Trophoblast cell (in vitro differentiated cells and primary cell): ENCODE data around the gene DLG2.

Experiments
- DNase-seq, 2 donors: peaks; one replicate each; pipeline ENCODE4 v3.0.0-alpha.2; 2016
- H2AFZ ChIP-seq: 2 replicates; pipeline ENCODE4 v1.6.1; 2013; ENCODE audit warnings: low read length, moderate library complexity, mild to moderate bottlenecking; ENCODE audit not compliant: insufficient read depth, poor library complexity
- H2AK5ac ChIP-seq: 2 replicates; pipeline ENCODE4 v1.6.1; 2013; ENCODE audit warnings: mild to moderate bottlenecking, low read length
- H2BK120ac ChIP-seq: 2 replicates; pipeline ENCODE4 v1.6.1; 2013; ENCODE audit warnings: low read length, mild to moderate bottlenecking, moderate library complexity; ENCODE audit not compliant: insufficient read depth, poor library complexity
- H2BK12ac ChIP-seq: 2 replicates; pipeline ENCODE4 v1.6.1; 2013; ENCODE audit warnings: mild to moderate bottlenecking, low read length, moderate library complexity
- H2BK5ac ChIP-seq: 2 replicates; pipeline ENCODE4 v1.6.1; 2013; ENCODE audit warnings: low read length, low read depth, moderate library complexity, mild to moderate bottlenecking; ENCODE audit not compliant: poor library complexity
- H3K14ac ChIP-seq: 2 replicates; pipeline ENCODE4 v1.6.1; 2013; ENCODE audit warnings: mild to moderate bottlenecking, low read length
- H3K18ac ChIP-seq: 2 replicates; pipeline ENCODE4 v1.6.1; 2013; ENCODE audit warnings: mild to moderate bottlenecking, low read length
- H3K23ac ChIP-seq: 2 replicates; pipeline ENCODE4 v1.6.1; 2013; ENCODE audit warnings: low read length
- H3K27ac ChIP-seq: 2 replicates; pipeline ENCODE4 v1.5.1; 2013; ENCODE audit warnings: low read depth, mild to moderate bottlenecking, inconsistent platforms, low read length, moderate library complexity
- H3K27me3 ChIP-seq: 2 replicates; pipeline ENCODE4 v1.6.1; 2013; ENCODE audit warnings: inconsistent platforms, mild to moderate bottlenecking, low read length, moderate library complexity; ENCODE audit not compliant: insufficient read depth
- H3K36me3 ChIP-seq, 2 experiments: 1 replicate in 1 of 2; 2 replicates in 1 of 2; pipeline ENCODE4 v1.6.1; 2013; ENCODE audit warnings: low read length in 2 of 2, mild to moderate bottlenecking in 2 of 2, moderate library complexity in 1 of 2; ENCODE audit not compliant: insufficient read depth in 2 of 2, control insufficient read depth in 1 of 2
- H3K4ac ChIP-seq: 2 replicates; pipeline ENCODE4 v1.6.1; 2013; ENCODE audit warnings: low read depth, mild to moderate bottlenecking, low read length, moderate library complexity
- H3K4me1 ChIP-seq, 2 experiments: 1 replicate in 1 of 2; 2 replicates in 1 of 2; pipeline ENCODE4 v1.6.1; 2013; ENCODE audit warnings: low read length in 2 of 2, mild to moderate bottlenecking in 2 of 2, moderate library complexity in 1 of 2; ENCODE audit not compliant: insufficient read depth in 2 of 2, control insufficient read depth in 1 of 2
- H3K4me2 ChIP-seq: 2 replicates; pipeline ENCODE4 v1.6.1; 2013; ENCODE audit warnings: inconsistent platforms, mild to moderate bottlenecking, low read length, moderate library complexity
- H3K4me3 ChIP-seq: 2 replicates; pipeline ENCODE4 v1.5.1; 2013; ENCODE audit warnings: mild to moderate bottlenecking, low read depth, low read length, inconsistent platforms
- H3K79me1 ChIP-seq: one replicate; pipeline ENCODE4 v1.6.1; 2013; ENCODE audit warnings: low read length
- H3K79me2 ChIP-seq: 2 replicates; pipeline ENCODE4 v1.6.1; 2013; ENCODE audit warnings: low read length, mild to moderate bottlenecking; ENCODE audit not compliant: control insufficient read depth, insufficient read depth, poor library complexity
- H3K9ac ChIP-seq: 2 replicates; pipeline ENCODE4 v1.6.1; 2013; ENCODE audit warnings: mild to moderate bottlenecking, low read length
- H3K9me3 ChIP-seq: 2 replicates; pipeline ENCODE4 v1.6.1; 2013; ENCODE audit warnings: low read depth, mild to moderate bottlenecking, control low read depth, inconsistent platforms, low read length; ENCODE audit not compliant: insufficient read depth
- H4K12ac ChIP-seq: 2 replicates; pipeline ENCODE4 v1.6.1; 2013; ENCODE audit warnings: low read depth, mild to moderate bottlenecking, low read length, moderate library complexity
- H4K8ac ChIP-seq: 2 replicates; pipeline ENCODE4 v1.6.1; 2013; ENCODE audit warnings: low read depth, mild to moderate bottlenecking, low read length, moderate library complexity
- H4K91ac ChIP-seq: one replicate; pipeline ENCODE4 v1.6.1; 2013; ENCODE audit warnings: low read depth, mild to moderate bottlenecking, low read length, moderate library complexity
- WGBS: extraction: QIAGEN DNeasy Blood & Tissue Kit; methylation state at CpG from one replicate; pipeline ENCODE4 v1.1.7; 2013; ENCODE audit warnings: missing lambda C conversion rate; ENCODE audit not compliant: insufficient read length, insufficient coverage; ENCODE audit errors: extremely low coverage; 5-methylcytosine and 5-hydroxymethylcytosine counted together

DLG2 gene

GRCh38 chr11:84524422-84525051, 1102.6 kb downstream of the DLG2 start:
- Histone ChIP-seq H3K18ac (no peak overlapping the region), H3K27me3 (no peaks in the 10 kb centered on the region), H3K27ac (no peak overlapping the region), H3K79me1 (no peaks in the 10 kb centered on the region), H3K79me2 (no peaks in the 10 kb centered on the region), H4K91ac (no peak overlapping the region), H3K4me1 (no peaks in the 10 kb centered on the region), H3K4me2 (no peak overlapping the region), H2BK12ac (no peak overlapping the region), H3K9me3 (no peaks in the 10 kb centered on the region), H3K4me3 (no peak overlapping the region), H2AK5ac (no peak overlapping the region), H2BK120ac (no peak overlapping the region), H3K23ac (no peak overlapping the region), H4K12ac (no peak overlapping the region), H3K14ac (no peak overlapping the region), H3K4ac (no peak overlapping the region), H4K8ac (no peak overlapping the region), H3K9ac (no peak overlapping the region), H2BK5ac (no peak overlapping the region), H3K36me3 (no peaks in the 10 kb centered on the region), H2AFZ (no peak overlapping the region)
- peak in 1 of 2 donors; percentile 11 for DNase-seq
- no CpG with 5 or more reads among the region's 3 CpGs for WGBS

GRCh38 chr11:84522331-84522730, 1104.8 kb downstream of the DLG2 start:
- Histone ChIP-seq H4K12ac (no peak overlapping the region), H3K36me3 (no peaks in the 10 kb centered on the region), H3K27ac (no peak overlapping the region), H2BK12ac (no peak overlapping the region), H3K14ac (no peak overlapping the region), H4K8ac (no peak overlapping the region), H3K9me3 (no peaks in the 10 kb centered on the region), H3K79me2 (no peaks in the 10 kb centered on the region), H3K4me2 (no peak overlapping the region), H3K27me3 (no peaks in the 10 kb centered on the region), H3K9ac (no peak overlapping the region), H2AFZ (no peak overlapping the region), H2BK120ac (no peak overlapping the region), H2AK5ac (no peak overlapping the region), H3K4me1 (no peaks in the 10 kb centered on the region), H3K4me3 (no peak overlapping the region), H2BK5ac (no peak overlapping the region), H3K18ac (no peak overlapping the region), H4K91ac (no peak overlapping the region), H3K4ac (no peak overlapping the region), H3K79me1 (no peaks in the 10 kb centered on the region), H3K23ac (no peak overlapping the region)
- no peak for DNase-seq

GRCh38 chr11:84518631-84519183, 1108.4 kb downstream of the DLG2 start:
- Histone ChIP-seq H3K79me1 (no peaks in the 10 kb centered on the region), H3K27me3 (no peaks in the 10 kb centered on the region), H4K91ac (no peak overlapping the region), H3K27ac (no peak overlapping the region), H3K23ac (no peak overlapping the region), H3K36me3 (no peaks in the 10 kb centered on the region), H2BK120ac (no peak overlapping the region), H3K79me2 (no peaks in the 10 kb centered on the region), H2AK5ac (no peak overlapping the region), H3K4me2 (no peak overlapping the region), H3K18ac (no peak overlapping the region), H3K4me1 (no peaks in the 10 kb centered on the region), H3K4me3 (no peak overlapping the region), H3K4ac (no peak overlapping the region), H4K8ac (no peak overlapping the region), H3K9ac (no peak overlapping the region), H3K9me3 (no peaks in the 10 kb centered on the region), H2BK12ac (no peak overlapping the region), H4K12ac (no peak overlapping the region), H2AFZ (no peak overlapping the region), H2BK5ac (no peak overlapping the region), H3K14ac (no peak overlapping the region)
- no CpG with 5 or more reads among the region's 2 CpGs for WGBS
- DNase-seq: no peak

GRCh38 chr11:84514436-84514835, 1112.7 kb downstream of the DLG2 start:
- H2BK120ac ChIP-seq: no peak overlapping the region
- no peak overlapping the region for H3K4ac ChIP-seq
- H3K9ac ChIP-seq: no peak overlapping the region
- no peaks in the 10 kb centered on the region for H3K36me3 ChIP-seq
- no peak overlapping the region for H3K23ac ChIP-seq
- no peaks in the 10 kb centered on the region for H3K9me3 ChIP-seq
- H3K14ac ChIP-seq: no peak overlapping the region
- no peak overlapping the region for H4K8ac ChIP-seq
- H3K4me3 ChIP-seq: no peak overlapping the region
- no peak overlapping the region for H3K4me2 ChIP-seq
- WGBS: no CpG with 5 or more reads among the region's 1 CpG
- H3K27ac ChIP-seq: no peak overlapping the region
- H4K91ac ChIP-seq: no peak overlapping the region
- H3K27me3 ChIP-seq: no peaks in the 10 kb centered on the region
- no peak overlapping the region for H2BK5ac ChIP-seq
- no peak overlapping the region for H2BK12ac ChIP-seq
- DNase-seq: no peak
- no peak overlapping the region for H2AFZ ChIP-seq
- no peaks in the 10 kb centered on the region for H3K79me1 ChIP-seq
- H3K18ac ChIP-seq: no peak overlapping the region
- H4K12ac ChIP-seq: no peak overlapping the region
- no peaks in the 10 kb centered on the region for H3K79me2 ChIP-seq
- no peaks in the 10 kb centered on the region for H3K4me1 ChIP-seq
- H2AK5ac ChIP-seq: no peak overlapping the region
